H4 (cell line): Measurements from ENCODE around the gene METTL8. TPM values are rescaled to one million over a fixed set of nuclear protein-coding genes. Genes with fewer than 3 reads are reported as not detected.
"Not testable (repeated sequence)": the region's sequence is repeated elsewhere in the genome, so short reads cannot be mapped to it uniquely, and the experiment has no call there.

Source experiments
- DNase-seq: peaks from one replicate; pipeline ENCODE4 v3.0.0-alpha.2; 2015; ENCODE audit warnings: low spot score
- total RNA-seq: library from RNA; depleted of rRNA; stranded (reverse); fragments of >200 nt; shearing (Covaris generic); gene quantifications from 2 replicates; pipeline ENCODE4 v1.2.3, GENCODE V29; 2014

METTL8 gene
- total RNA-seq, 1 experiment from 2014 or later: 22.0 TPM

DNA sequence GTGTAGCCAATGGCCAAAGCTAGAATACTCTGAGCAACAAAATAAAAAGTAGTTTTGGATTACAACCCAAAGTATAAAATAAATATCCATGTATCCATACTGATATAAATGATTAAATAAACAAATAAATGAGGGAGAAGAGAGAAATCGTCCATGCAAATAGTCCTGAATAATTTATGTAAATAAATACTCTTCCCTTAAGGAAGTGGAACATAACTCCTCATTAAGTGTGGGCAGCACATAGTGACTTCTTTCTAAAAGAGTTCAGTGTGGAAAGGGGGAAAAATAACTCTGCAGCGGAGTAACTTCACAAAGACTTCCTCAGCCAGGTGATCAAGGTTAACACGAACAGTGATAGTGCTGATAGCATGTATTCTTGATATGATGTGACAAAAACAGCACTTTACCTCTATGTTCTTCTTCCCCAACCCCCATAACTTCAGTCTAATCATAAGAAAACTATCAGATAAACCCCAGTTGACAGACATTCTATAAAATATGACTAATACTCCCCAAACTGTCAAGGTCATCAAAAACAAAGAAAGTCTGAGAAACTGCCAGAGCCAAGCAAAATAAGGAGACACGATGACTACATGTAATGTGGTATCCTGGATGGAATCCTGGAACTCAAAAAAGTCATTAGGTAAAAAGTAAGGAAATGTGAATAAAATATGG, 30.7 kb downstream of the METTL8 start:
- no peak for DNase-seq

DNA sequence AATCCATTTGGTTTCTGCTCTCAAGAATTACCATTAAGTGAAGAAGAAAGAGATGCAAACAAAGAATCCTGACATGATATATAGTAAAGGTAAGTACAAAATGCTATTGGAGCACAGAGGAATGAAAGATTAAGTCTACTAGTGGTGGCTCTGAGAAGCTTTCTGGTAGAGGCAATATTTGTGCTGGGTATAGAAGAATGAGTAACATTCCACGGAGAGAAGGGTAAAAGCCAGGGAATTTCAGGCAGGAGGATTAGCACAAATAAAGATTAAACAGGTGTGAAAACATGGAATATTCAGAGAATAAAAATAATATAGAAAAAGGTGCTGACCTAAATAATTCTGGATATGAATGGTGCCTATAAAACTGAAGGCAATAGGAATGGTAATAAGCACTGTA, 31.8 kb downstream of the METTL8 start:
- DNase-seq: no peak

DNA sequence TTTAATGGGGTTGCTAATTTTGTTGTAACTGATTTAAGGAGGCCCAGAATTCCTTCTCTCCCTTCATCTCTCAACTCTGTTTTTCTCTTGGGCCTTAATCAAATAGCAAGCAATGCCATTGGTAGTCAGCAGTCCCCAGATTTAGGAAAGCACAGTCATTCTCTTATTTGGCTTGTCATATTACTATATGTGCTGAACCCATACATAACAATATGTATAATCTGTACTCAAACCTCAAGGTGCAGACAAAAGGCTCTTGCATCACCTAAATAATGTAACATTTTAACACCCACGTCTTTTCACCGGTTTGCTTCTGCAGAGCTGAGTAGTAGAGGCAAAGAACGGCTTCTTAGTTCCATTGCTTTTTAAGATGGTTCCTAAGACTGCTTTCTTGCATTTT, 33.4 kb downstream of the METTL8 start:
- DNase-seq: no peak

DNA sequence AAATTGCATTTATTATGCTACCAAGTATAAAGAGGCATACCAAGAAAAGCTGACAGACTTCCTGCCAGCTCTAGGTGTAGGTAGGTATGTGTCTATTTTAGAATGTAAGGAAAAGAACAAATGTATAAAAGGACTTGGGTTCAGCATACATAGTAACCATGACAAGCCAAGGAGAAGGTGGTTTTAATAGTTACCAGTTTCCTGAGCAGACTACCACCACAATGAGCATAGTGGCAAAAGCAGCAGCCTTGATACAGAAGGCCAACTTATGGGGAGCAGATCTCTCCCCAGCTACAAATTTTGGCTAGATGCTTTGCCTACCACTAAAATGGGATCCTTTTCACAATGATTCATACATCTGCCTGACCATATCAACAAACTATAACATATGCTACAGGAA, 34.5 kb downstream of the METTL8 start:
- DNase-seq: no peak

DNA sequence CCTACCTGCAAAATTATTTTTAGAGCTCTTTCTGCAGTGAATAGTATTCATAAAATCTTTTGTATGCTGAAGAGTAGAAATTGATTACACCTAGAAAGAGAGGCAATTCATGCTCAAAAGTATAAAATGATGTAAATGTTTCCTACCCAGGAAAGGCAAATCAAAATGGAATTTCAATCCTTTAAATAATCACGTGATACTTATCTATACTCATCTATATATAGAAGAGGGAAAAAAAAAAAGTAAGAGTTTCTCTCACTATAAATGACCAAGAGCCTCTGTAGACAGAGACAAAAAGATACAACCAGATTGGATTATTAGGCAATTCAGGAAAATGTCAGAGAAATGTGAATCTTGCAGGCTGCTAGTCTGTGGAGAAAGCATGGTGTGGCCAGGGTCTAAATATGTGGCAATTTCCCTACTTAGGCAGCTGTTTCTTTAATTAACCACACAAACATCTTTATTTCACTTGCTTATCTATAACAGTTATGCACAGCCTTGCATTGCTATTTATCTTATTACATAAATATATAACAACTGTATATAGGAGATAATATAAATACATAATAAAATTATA, 39.5 kb downstream of the METTL8 start:
- DNase-seq: no peak

DNA sequence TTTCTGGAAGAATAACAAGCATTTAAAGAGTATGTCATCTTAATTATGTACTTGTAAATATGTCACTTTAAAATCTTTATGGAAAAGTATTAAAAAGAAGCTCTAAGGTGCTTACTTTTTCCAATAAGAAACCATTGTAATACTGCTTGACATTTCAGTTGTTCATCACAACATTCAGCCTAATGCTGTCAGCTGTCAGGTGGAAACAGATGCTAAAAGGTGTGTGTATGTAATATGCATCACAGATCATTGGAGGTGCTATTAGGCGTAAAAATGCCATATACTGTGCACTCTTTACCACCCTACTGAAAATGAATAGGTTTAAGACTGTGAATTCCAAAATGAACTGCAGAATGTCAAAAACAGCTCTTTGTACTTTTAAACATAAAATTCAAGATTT, 40.3 kb downstream of the METTL8 start:
- no peak for DNase-seq

DNA sequence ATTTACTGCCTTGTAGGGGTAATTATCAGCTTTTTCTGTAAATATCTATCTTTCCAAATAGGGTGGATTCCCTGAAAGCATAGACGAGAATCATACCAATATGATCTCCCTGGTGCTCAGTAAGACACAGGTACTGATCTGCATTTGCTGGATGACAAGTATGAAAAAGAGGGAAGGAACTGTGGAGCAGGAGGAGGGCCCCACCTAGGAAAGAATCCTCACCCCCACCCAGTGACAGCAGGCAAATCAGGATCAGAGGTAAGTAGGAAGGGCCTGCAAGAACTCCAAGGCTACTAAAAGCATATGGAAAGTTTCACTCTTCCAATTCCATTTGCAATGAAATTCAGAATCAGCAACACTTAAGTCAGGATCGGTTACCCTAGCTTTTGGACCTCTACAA, 42.3 kb downstream of the METTL8 start:
- DNase-seq: no peak

DNA sequence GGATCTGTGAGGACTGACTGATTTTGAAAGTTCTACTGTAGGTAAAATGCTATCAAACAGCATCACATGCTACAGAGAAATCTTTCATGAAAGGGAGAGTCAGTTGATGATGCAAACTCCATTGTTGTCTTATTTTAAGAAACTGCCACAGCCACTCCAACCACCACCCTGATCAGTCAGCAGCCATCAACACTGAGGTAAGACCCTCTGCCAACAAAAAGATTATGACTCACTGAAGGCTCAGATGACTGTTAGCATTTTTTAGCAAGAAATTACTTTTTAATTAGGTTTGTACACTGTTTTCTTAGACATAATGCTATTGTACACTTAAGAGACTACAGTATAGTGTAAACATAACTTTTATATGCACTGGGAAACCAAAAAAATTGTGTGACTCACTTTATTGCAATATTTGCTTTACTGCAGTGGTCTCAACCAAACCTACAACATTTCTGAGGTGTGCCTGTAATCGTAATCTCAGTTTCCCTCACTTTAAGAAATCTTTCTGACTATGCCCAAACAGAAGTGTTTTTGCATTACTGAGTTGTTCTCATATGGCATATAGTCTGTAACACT, 42.8 kb downstream of the METTL8 start:
- DNase-seq: peak; percentile 68

DNA sequence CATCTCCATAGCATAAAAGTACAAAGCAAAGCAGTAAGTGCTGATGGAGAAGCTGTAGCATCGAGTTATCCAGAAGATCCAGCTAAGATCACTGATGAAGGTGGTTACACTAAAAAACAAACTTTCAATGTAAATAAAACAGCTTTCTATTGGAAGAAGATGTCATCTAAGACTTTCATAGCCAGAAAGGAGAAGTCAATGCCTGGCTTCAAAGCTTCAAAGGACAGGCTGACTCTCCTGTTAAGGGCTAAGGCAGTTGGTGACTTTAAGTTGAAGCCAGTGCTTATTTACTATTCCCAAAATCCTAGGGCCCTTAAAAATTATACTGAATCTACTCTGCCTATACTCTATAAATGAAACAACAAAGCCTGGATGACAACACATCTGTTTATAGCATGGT, 44.0 kb downstream of the METTL8 start:
- DNase-seq: no peak

DNA sequence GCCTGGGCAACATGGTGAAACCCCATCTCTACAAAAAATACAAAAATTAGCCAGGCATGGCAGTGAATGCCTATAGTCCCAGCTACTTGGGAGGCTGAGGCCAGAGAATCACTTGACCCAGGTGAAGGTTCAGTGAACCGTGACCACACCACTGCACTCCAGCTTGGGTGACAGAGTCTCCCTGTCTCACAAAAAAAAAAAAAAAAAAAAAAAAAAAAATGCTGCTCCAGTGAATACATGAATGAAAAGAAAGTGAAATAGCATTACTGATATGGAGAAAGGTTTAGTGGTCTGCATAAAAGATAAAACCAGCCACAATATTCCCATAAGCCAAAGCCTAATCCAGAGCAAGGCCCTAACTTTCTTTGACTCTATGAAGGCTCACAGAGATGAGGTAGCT, 44.5 kb downstream of the METTL8 start:
- DNase-seq: no peak

DNA sequence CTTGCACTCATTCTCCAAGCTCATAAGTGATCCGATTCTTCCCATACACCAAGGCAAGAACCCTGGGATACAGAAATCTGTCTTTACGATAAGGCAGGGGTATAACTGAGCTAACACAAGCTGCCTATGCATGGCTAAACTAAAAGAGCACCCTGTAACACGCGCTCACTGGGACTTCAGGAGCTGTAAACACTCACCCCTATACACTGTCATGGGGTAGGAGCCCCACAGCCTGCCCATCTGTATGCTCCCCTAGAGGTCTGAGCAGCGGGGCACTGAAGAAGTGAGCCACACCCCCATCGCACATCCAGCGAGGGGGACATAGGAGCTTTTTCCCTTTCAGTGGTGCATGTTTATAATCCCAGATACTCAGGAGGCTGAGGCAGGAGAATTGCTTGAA, 46.7 kb downstream of the METTL8 start:
- no peak for DNase-seq

DNA sequence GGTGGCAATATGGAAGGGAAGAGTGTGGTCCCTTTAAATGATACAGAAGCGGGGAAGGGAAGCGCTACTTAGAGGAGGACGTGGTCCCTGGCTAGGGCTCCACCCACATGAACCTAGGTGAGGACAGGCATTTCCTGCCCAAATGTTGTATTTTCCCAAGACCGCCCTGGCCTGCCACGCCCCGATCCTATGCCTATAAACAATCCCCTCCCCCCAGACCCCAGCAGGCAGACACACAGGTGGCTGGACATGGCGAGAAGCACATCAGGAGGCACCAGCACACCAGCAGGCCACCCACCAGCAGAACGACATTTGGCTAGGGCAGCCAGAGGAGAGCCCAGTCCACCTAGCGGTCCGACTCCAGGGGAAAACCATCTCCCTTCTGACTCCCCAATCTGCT, 47.2 kb downstream of the METTL8 start:
- no peak for DNase-seq

DNA sequence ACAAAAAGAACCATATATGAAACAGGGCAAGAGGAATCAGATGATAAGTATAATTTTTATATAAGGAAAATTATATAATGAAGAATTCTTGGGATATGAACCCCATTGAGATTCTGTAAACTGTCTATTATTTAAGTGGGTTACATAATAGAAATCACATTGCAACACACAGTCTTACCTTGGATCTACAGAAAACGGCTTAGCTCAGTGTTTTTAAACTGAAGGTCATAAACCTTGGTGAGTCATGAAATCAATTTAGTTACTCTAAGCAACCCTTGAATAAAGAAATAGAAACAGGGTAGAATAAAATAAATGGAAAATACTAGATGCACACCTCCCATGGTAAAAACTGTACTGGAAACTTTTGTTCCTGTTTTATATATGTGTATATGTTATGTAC, 50.7 kb downstream of the METTL8 start:
- no peak for DNase-seq

DNA sequence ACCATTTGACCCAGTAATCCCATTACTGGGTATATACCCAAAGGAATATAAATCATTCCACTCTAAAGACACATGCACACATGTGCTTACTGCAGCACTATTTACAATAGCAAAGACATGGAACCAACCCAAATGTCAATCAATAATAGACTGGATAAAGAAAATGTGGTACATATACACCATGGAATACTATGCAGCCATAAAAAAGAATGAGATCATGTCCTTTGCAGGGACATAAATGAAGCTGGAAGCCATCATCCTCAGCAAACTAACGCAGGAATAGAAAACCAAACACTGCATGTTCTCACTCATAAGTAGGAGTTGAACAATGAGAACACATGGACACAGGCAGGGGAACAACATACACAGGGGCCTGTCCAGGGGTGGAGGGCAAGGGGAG, 51.6 kb downstream of the METTL8 start:
- not testable (repeated sequence) for DNase-seq

DNA sequence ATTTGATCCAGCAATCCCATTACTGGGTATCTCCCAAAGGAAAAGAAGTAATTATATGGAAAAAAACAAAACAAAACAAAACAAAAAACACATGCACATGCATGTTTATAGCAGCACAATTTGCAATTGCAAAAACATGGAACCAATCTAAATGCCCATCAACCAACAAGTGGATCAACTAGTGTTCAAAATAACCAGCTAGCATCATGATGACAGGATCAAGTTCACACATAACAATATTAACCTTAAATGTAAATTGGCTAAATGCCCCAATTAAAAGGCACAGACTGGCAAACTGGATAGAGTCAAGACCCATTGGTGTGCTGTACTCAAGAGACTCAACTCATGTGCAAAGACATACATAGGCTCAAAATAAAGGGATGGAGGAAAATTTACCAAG, 55.9 kb downstream of the METTL8 start:
- not testable (repeated sequence) for DNase-seq

DNA sequence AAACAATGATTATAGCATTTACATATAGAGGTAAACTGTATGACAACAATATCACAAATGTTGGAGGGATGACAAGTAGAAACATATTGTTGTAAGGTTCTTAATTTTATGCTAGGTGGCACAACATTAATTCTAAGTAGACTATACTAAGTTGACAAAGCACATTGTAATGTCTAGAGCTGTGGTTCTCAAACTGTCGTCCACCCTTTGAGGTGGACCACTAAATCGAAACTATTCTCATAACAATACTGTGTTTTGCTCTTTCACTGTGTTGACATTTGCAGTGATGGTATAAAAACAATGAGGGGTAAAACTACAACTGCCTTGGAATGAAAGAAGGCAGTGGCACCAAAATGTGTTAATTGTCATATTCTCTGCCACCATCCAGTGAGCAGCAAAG, 66.1 kb downstream of the METTL8 start:
- DNase-seq: no peak

DNA sequence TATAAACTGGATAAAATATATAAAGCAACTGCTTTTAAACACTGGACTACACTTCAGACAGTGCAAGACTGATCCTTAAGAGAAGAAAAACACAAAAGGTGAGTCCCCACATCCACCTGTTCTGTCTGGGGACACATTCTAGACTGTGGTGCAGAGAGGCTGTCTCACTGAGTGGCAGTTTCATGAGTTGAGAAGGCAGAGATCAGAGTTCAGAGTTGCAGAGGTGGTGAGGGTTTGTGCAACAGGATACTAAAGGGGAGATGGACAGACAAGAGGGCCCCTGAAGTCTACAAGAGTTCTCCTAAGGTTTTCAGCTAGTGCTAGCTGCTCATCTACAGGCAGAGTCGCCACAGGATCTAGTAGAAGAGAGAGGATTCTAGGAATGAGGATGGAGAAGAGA, 68.0 kb downstream of the METTL8 start:
- no peak for DNase-seq

DNA sequence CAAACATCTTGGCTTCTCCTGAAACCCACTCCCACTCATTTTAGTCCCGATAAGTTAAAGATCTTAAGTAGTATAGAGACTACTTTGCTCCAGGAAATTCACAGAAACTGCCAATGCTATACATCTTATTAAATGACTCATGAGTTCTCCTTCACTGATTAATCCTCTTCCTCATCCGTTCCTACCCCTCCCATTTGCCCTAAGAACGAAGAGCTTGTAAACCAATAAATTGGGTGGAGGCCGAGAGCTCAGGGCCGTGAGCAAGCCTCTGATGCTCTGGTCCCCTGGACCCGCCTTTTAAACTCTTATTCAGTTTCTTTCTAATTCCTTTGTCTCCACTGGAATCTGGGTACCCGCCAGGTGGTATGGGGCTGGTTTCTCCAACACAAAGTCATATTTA, 68.6 kb downstream of the METTL8 start:
- DNase-seq: no peak

DNA sequence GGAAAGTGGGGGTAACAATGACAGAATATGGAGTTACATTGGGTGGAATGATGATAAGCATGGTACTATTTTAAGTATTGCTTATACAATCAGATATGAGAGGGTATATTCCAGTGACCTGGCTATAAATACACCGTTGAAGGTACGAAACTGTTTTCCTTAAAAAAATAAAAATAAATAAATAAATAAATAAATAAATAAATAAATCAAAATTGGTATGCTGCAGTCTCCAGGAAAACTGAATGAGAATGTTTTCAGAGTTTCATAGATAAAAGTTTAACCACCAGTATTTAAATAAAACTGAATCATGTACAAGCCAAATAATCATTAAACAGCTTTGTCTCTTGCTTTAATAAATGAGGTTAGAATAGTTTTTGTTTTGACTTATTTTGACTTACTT, 71.4 kb downstream of the METTL8 start:
- no peak for DNase-seq

DNA sequence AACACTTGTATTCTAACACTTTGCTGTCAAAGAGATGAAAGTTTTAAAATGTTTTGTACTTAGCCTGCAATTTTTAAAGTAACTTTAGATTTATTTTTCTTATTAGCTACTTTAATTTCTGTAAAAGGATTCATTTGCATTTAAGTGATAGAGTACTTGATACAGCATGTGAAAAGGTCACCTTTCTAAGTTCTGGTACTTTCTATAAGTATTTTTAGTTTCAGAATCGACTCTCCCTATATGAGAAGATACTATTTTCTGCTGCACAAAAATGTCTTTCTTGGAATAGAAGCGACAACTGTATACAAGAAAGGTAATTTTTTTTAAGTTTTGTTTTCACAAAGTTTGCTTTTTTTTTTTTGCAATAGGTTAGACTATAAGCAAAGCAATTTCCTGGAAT, 72.9 kb downstream of the METTL8 start:
- no peak for DNase-seq

DNA sequence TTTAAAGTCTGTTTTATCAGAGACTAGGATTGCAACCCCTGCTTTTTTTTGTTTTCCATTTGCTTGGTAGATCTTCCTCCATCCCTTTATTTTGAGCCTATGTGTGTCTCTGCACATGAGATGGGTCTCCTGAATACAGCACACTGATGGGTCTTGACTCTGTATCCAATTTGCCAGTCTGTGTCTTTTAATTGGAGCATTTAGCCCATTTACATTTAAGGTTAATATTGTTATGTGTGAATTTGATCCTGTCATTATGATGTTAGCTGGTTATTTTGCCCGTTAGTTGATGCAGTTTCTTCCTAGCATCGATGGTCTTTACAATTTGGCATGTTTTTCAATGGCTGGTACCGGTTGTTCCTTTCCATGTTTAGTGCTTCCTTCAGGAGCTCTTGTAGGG, 80.0 kb downstream of the METTL8 start:
- not testable (repeated sequence) for DNase-seq

DNA sequence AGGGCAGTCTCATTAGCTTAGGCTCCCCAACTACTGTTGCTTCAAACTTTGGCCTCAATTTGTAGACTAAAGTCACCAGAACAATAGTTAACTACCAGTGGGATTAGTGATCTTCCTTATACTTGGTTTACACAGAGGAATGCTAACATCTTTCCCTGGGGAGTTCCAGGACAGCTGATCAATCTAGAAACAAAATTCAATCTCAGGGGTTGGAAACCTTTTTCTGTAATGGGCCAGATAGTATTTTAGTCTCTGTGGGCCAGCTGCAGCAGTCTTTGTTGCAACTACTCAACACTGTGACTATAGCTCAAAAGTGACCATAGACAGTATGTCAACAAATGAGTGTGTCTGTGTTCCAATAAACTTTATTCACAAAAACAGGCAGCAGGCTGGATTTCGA, 85.7 kb downstream of the METTL8 start:
- DNase-seq: no peak

DNA sequence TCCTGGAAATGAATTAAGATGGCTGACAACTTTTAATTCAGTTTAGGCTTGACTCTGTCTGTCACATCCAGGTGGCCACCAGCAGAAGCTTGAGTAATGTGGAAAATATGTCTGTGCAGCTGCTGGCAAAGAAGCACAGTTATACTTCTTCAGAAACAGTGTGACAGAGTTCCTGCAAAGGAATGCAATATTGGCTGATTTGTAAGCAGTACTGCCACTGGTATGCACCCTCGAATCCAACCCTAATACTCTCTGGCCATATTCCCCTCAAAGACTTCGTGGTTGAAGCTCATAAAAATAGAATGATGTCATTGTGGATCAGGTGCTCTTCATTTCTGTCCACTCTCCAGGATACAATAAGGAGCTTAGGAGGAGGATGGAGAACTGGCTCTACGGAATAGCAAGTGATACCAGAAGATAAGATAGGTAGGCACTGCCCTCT, 86.2 kb downstream of the METTL8 start:
- peak; percentile 92 for DNase-seq
